ENCODE measurements around the gene LMTK2.

Gene LMTK2

DNA sequence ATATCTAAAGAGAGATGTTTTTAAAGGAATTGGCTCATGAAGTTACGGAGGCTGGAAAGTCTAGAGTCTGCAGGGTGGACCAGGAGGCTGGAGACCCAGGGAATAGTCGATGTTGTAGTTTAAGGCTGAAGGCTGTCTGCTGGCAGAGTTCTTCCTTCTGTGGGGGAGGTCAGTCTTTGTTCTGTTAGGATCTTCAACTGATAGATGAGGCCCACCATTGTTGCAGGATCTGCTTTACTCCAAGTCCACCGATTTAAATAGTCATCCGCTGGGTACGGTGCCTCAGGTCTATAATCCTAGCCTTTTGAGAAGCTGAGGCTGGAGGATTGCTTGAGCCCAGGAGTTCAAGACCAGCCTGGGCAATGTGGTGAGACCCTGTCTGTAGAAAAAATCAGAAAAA lies 50.0 kb downstream of the LMTK2 start:
- peaks cover 0 to 64% (median 0%) of the 10 kb centered on the region in 11 experiments; a peak in 4 of 22 replicates for H3K27me3 ChIP-seq
- no peak overlapping the region for H3K4me2 ChIP-seq
- peaks cover 46 to 95% (median 76%) of the 10 kb centered on the region in 11 experiments for H3K36me3 ChIP-seq
- H4K20me1 ChIP-seq: peaks cover 0 to 24% (median 3%) of the 10 kb centered on the region in 11 experiments; a peak in 7 of 22 replicates
- H3K4me1 ChIP-seq: no peaks in the 10 kb centered on the region
- no peak overlapping the region for H3K9ac ChIP-seq
- no peak overlapping the region for H3K27ac ChIP-seq
- H3K9me3 ChIP-seq (replicated peaks in 1 of 11): no peaks in the 10 kb centered on the region
- TF ChIP-seq Cebpa-rat (IDR thresholded peaks at IDR 0.05): no peak
- H3K4me3 ChIP-seq: no peak overlapping the region

DNA sequence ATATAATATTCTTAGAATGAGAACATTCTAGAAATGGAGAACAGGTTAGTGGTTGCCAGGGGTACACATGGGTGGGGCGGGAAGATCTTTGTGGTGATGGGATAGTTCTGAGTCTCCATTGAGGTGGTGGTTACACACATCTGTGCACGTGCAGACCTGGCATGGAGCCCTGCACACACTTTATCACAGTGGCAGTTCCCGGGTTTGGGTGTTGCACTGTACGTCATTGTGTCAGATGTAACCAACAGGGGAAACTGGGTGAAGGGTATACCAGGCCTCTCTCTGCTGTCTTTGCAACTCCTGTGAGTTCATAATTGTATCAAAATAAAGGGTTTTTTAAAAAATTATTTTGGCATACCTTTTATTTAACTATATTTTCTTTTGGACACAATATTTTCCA lies 51.1 kb downstream of the LMTK2 start:
- peaks cover 0 to 14% (median 3%) of the 10 kb centered on the region in 11 experiments; a peak in 6 of 22 replicates for H4K20me1 ChIP-seq
- peaks cover 0 to 56% (median 0%) of the 10 kb centered on the region in 11 experiments; a peak in 4 of 22 replicates for H3K27me3 ChIP-seq
- no peak overlapping the region for H3K9ac ChIP-seq
- H3K36me3 ChIP-seq: peaks cover 36 to 87% (median 65%) of the 10 kb centered on the region in 11 experiments
- no peaks in the 10 kb centered on the region for H3K9me3 ChIP-seq (replicated peaks in 1 of 11)
- no peak overlapping the region for H3K27ac ChIP-seq
- H3K4me3 ChIP-seq: no peak overlapping the region
- peaks cover 0 to 6% (median 5%) of the 10 kb centered on the region in 10 experiments; a peak in 14 of 20 replicates for H3K4me1 ChIP-seq
- no peak for TF ChIP-seq Cebpa-rat (IDR thresholded peaks at IDR 0.05)
- H3K4me2 ChIP-seq: no peak overlapping the region

DNA sequence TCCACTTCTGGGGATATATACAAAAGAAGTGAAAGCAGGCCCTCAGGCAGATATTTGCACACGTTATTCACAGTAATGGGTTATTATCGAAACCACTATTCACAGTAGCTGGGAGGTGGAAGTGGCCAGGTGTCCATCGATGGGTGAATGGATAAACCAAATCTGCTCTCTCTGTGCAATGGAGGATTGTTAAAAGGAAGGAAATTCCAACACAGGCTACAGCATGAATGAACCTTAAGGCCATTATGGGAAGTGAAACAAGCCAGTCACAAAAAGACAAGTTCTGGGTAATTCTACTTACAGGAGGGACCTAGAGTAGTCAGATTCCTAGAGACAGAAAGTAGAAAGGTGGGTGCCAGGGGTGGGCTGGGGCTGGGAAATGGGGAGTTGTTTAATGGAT lies 56.1 kb downstream of the LMTK2 start:
- no peak for TF ChIP-seq Cebpa-rat (IDR thresholded peaks at IDR 0.05)
- H3K27me3 ChIP-seq: peaks cover 0 to 49% (median 0%) of the 10 kb centered on the region in 11 experiments; a peak in 3 of 22 replicates
- H3K36me3 ChIP-seq: peaks cover 0 to 44% (median 27%) of the 10 kb centered on the region in 11 experiments; a peak in 19 of 22 replicates
- peaks cover 5 to 41% (median 31%) of the 10 kb centered on the region in 11 experiments; a peak in 18 of 22 replicates for H4K20me1 ChIP-seq
- H3K4me1 ChIP-seq: peaks cover 0 to 15% (median 8%) of the 10 kb centered on the region in 10 experiments; a peak in 14 of 20 replicates
- no peaks in the 10 kb centered on the region for H3K9me3 ChIP-seq (replicated peaks in 1 of 11)
- 0 out of 22 replicates have a peak overlapping the region, but pooled peaks of 1 of the 11 experiments have one; percentile 12 for H3K27ac ChIP-seq
- H3K4me3 ChIP-seq: no peak overlapping the region
- peak overlapping the region in 7 of 11 experiments; percentile 28 to 53 (median 47); a peak in 12 of 22 replicates for H3K4me2 ChIP-seq
- H3K9ac ChIP-seq: no peak overlapping the region

DNA sequence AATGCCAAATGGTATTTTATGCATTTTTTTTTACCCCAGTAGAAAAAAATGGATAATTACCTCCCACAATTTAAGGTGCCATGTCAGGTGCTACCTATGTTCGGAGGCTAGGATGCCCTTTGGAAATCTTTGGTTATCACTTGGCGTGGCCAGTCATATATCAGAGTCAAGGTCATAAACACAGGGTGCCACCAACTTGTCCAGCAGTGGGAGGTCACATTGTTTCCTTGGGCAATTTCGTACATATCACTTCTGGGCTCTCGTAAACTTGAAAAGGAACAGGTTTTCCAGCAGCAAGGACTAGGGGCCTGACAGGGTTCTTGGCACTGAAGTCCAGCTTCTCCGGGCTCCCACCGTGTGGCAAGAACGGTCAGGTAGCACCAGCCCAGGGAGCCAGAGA lies 56.6 kb downstream of the LMTK2 start:
- H3K4me3 ChIP-seq: no peak overlapping the region
- peaks cover 0 to 39% (median 22%) of the 10 kb centered on the region in 11 experiments; a peak in 19 of 22 replicates for H3K36me3 ChIP-seq
- H3K4me1 ChIP-seq: peaks cover 0 to 15% (median 8%) of the 10 kb centered on the region in 10 experiments; a peak in 14 of 20 replicates
- peak overlapping the region in 4 of 11 experiments; percentile 13 to 53 (median 30); a peak in 5 of 22 replicates for H3K4me2 ChIP-seq
- no peaks in the 10 kb centered on the region for H3K9me3 ChIP-seq (replicated peaks in 1 of 11)
- TF ChIP-seq Cebpa-rat (IDR thresholded peaks at IDR 0.05): no peak
- H4K20me1 ChIP-seq: peaks cover 5 to 46% (median 36%) of the 10 kb centered on the region in 11 experiments; a peak in 18 of 22 replicates
- H3K27ac ChIP-seq: peak overlapping the region in 3 of 11 experiments; percentile 17 to 35 (median 25); a peak in 3 of 22 replicates
- H3K9ac ChIP-seq: no peak overlapping the region
- H3K27me3 ChIP-seq: peaks cover 0 to 49% (median 0%) of the 10 kb centered on the region in 11 experiments; a peak in 3 of 22 replicates

DNA sequence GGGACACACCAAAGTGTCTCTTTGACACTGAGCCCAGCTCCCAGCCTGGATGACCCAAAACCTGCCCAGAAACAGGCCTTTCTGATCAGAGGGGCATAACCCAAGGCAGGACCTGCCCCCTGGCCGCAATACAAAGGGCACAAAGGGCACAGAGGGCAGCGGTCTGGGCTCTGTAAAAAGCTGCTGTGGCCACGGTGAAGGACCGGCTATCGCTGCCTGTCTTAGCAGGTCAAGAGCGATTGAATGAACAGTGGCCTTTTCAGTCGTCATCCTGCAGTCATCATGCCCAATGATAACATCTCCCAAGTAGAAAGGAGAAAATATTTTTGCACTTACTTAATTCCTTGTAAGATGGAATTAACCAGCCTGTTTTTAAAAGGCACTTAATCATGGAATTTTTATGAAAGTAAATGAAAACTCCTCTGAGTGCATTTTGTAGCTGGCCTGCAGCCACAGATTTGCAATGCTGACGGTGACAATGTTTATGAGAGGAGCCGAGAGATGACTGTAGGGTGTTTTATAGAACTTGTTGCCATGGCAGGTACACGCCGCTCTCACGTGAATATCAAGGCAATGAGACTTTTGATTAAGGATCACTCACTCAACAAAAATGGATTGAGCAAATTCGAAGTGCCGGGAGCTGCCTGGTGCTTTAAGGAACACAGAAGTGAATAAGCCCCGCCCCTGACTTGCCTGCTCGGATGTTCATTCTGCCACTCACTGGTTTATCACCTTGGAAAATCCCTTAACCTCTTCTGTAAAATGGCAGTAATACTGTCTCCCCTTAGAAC lies 57.2 kb downstream of the LMTK2 start:
- Histone ChIP-seq H3K9me3 (replicated peaks in 1 of 11) (no peaks in the 10 kb centered on the region), H3K4me3 (no peak overlapping the region), H3K9ac (no peak overlapping the region), H3K36me3 (peaks cover 0 to 32% (median 19%) of the 10 kb centered on the region in 11 experiments; a peak in 17 of 22 replicates), H3K27ac (peak overlapping the region in 3 of 11 experiments; percentile 17 to 35 (median 25); a peak in 3 of 22 replicates), H4K20me1 (peaks cover 5 to 48% (median 38%) of the 10 kb centered on the region in 11 experiments; a peak in 18 of 22 replicates), H3K4me1 (peaks cover 0 to 15% (median 8%) of the 10 kb centered on the region in 10 experiments; a peak in 14 of 20 replicates), H3K27me3 (peaks cover 0 to 45% (median 0%) of the 10 kb centered on the region in 11 experiments; a peak in 3 of 22 replicates), H3K4me2 (no peak overlapping the region)
- TF ChIP-seq Cebpa-rat (IDR thresholded peaks at IDR 0.05): no peak

DNA sequence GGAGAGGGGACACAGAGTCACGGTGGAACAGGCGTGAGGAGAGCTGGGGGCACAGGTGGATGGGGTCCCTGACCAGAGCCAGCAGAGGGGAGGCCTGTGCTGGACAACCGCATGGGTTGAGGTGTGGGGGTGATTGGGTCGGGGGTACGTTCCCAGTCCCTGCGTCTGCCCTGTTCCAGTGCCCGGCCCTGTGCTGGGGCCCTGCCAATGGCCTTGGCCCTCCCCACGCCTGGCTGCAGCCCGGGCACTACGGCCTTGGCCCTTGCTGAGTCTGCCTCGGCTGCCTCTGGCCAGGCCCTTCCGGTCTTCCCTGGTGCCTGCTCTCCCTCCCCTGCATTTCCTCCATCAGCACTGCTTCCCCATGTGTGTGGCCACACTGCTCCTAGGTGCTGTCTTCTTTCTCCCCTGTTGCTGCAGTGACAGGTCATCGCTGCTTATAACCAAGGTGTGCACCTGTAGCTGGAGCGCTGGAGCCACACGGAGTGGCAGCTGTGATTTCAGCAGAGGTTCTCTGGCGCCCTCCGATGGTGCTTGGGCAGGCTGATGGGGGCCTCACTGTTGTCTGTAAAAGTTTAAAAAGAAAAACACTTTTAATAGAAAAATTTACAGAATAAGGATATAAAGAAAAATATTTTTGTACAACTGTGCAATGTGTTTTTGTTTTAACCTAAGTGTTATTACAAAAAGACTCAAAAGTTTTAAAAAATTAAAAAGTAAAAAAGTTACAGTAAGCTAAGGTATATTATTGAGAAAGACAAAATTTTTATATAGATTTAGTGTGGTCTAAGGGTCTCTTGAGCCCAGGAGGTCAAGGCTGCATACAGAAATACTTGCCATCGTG lies 59.4 kb downstream of the LMTK2 start:
- Histone ChIP-seq H4K20me1 (peaks cover 11 to 45% (median 38%) of the 10 kb centered on the region in 11 experiments; a peak in 18 of 22 replicates), H3K4me1 (peaks cover 0 to 21% (median 8%) of the 10 kb centered on the region in 10 experiments; a peak in 14 of 20 replicates), H3K4me3 (no peak overlapping the region), H3K27me3 (peaks cover 0 to 29% (median 0%) of the 10 kb centered on the region in 11 experiments; a peak in 2 of 22 replicates), H3K36me3 (peaks cover 0 to 37% (median 14%) of the 10 kb centered on the region in 11 experiments; a peak in 13 of 22 replicates), H3K27ac (no peak overlapping the region; a peak in 1 of 22 replicates), H3K9ac (no peak overlapping the region), H3K4me2 (no peak overlapping the region), H3K9me3 (replicated peaks in 1 of 11) (no peaks in the 10 kb centered on the region)
- no peak for TF ChIP-seq Cebpa-rat (IDR thresholded peaks at IDR 0.05)

DNA sequence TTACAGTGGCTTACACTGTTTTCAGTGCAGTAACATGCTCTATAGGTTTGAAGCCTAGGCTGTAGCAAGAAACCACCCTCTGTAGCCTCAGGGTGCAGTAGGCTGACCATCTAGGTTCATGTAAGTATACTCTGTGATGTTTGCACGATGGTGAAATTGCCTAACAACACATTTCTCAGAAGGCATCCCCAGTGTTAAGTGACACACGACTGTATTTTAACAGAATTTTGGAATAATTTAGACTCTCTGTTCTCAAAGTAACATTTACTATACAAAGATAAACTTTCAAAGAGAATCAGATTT lies 60.0 kb downstream of the LMTK2 start:
- Histone ChIP-seq H3K4me3 (no peak overlapping the region), H3K9ac (no peak overlapping the region), H3K36me3 (peaks cover 4 to 37% (median 18%) of the 10 kb centered on the region in 11 experiments; a peak in 18 of 22 replicates), H3K4me2 (no peak overlapping the region), H3K27me3 (peaks cover 0 to 24% (median 0%) of the 10 kb centered on the region in 11 experiments; a peak in 2 of 22 replicates), H4K20me1 (peaks cover 11 to 45% (median 38%) of the 10 kb centered on the region in 11 experiments; a peak in 18 of 22 replicates), H3K27ac (no peak overlapping the region), H3K9me3 (replicated peaks in 1 of 11) (no peaks in the 10 kb centered on the region), H3K4me1 (peaks cover 0 to 21% (median 8%) of the 10 kb centered on the region in 10 experiments; a peak in 14 of 20 replicates)
- no peak for TF ChIP-seq Cebpa-rat (IDR thresholded peaks at IDR 0.05)

DNA sequence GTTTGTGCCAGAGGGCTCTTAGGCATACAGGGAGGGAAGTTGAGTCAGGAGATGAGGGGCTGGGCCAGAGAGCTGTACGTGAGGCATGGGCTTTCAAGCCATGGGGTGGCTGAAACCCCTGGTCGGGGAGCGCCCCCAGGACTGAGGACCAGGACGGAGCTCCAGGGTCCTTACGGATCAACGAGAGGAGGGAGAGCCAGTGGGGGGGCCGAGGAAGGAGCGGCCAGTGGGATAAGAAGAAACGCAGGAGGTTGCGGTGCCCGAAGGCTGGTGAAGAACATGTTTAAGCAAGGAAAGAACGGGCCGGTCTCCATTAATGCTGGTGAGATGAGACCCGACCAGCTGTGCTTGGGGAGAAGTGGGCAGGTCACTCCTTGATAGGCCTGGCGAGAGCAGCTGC lies 61.0 kb downstream of the LMTK2 start:
- Histone ChIP-seq H3K36me3 (peaks cover 11 to 43% (median 28%) of the 10 kb centered on the region in 11 experiments; a peak in 20 of 22 replicates), H3K4me1 (peaks cover 0 to 16% (median 4%) of the 10 kb centered on the region in 10 experiments; a peak in 14 of 20 replicates), H3K9ac (no peak overlapping the region), H3K27me3 (peaks cover 0 to 20% (median 0%) of the 10 kb centered on the region in 11 experiments; a peak in 2 of 22 replicates), H3K9me3 (replicated peaks in 1 of 11) (no peaks in the 10 kb centered on the region), H4K20me1 (peaks cover 11 to 45% (median 36%) of the 10 kb centered on the region in 11 experiments; a peak in 18 of 22 replicates), H3K27ac (no peak overlapping the region), H3K4me3 (no peak overlapping the region), H3K4me2 (no peak overlapping the region)
- TF ChIP-seq Cebpa-rat (IDR thresholded peaks at IDR 0.05): no peak

All from BLaER1 treated with 17β-estradiol and CSF1 and Interleukin-3, amounts not matched to agents 10 nM and 100 nM (cell line).